SK-N-SH (cell line): ENCODE measurements around the gene EVI5. TPM values are rescaled to one million over a fixed set of nuclear protein-coding genes. Genes with fewer than 3 reads are reported as not detected.

Experiments used
- CTCF ChIA-PET: fragments of 300-600, 350-600 bp; formaldehyde crosslinking; extraction: SDS; loops from one replicate; lab custom pipeline; 2021; lab: Yijun Ruan, JAX
- POLR2A ChIA-PET: fragments of 350-600 bp; sonication (Branson Sonifier 250); formaldehyde crosslinking; extraction: SDS; loops from one replicate; lab custom pipeline; 2020; ENCODE audit warnings: antibody characterized with exemption, inconsistent platforms; lab: Yijun Ruan, JAX
- DNase-seq: peaks from one replicate; pipeline ENCODE4 v3.0.0; 2012
- H2AFZ ChIP-seq: fragments of 200-600 bp; sonication (generic); 2 replicates; pipeline ENCODE4 v1.8.1; 2016; ENCODE audit warnings: antibody characterized with exemption, mild to moderate bottlenecking, low read depth
- H3F3A ChIP-seq: fragments of 200-600 bp; sonication (generic); replicated peaks from 2 replicates; pipeline ENCODE3; 2016; ENCODE audit warnings: antibody characterized with exemption, mild to moderate bottlenecking; ENCODE audit not compliant: insufficient read depth
- H3K27ac ChIP-seq, 2 experiments: fragments of 200-500 bp in 1 of 2; fragments of 200-600 bp in 1 of 2; sonication (Bioruptor generic) in 1 of 2; sonication (generic), shearing (Covaris generic) in 1 of 2; 2 replicates each; pipeline versions ENCODE4 v1.5.1 to v1.6.1; 2014 to 2016; ENCODE audit warnings: low read depth in 2 of 2, inconsistent platforms in 1 of 2, low read length in 1 of 2, mild to moderate bottlenecking in 1 of 2, mixed read lengths in 1 of 2
- H3K27me3 ChIP-seq: fragments of 200-600 bp; sonication (generic), shearing (Covaris generic); 2 replicates; pipeline ENCODE4 v1.6.1; 2016; ENCODE audit warnings: mixed run types; ENCODE audit not compliant: insufficient read depth
- H3K36me3 ChIP-seq, 2 experiments: fragments of 200-500 bp in 1 of 2; fragments of 200-600 bp in 1 of 2; sonication (Bioruptor generic) in 1 of 2; sonication (generic) in 1 of 2; replicated peaks in 1 of 2; 2 replicates each; pipeline versions ENCODE3 to v1.5.1; 2014 to 2016; ENCODE audit warnings: low read length in 1 of 2, mild to moderate bottlenecking in 1 of 2; ENCODE audit not compliant: insufficient read depth in 2 of 2, control insufficient read depth in 1 of 2
- H3K4me1 ChIP-seq, 2 experiments: fragments of 200-500 bp in 1 of 2; fragments of 200-600 bp in 1 of 2; sonication (Bioruptor generic) in 1 of 2; sonication (generic), shearing (Covaris generic) in 1 of 2; 2 replicates each; pipeline versions ENCODE4 v1.5.1 to v1.6.1; 2014 to 2016; ENCODE audit warnings: low read depth in 1 of 2, low read length in 1 of 2, mixed run types in 1 of 2; ENCODE audit not compliant: insufficient read depth in 2 of 2, control insufficient read depth in 1 of 2
- H3K4me2 ChIP-seq: fragments of 200-600 bp; sonication (generic), shearing (Covaris generic); 2 replicates; pipeline ENCODE4 v1.6.1; 2017; ENCODE audit warnings: mixed run types
- H3K4me3 ChIP-seq, 2 experiments: fragments of 200-500 bp in 1 of 2; fragments of 200-600 bp in 1 of 2; sonication (Bioruptor generic) in 1 of 2; sonication (generic), shearing (Covaris generic) in 1 of 2; 2 replicates each; pipeline versions ENCODE4 v1.5.1 to v1.8.1; 2014 to 2016; ENCODE audit warnings: low read depth in 2 of 2, inconsistent platforms in 1 of 2, low read length in 1 of 2, mild to moderate bottlenecking in 1 of 2, mixed read lengths in 1 of 2, moderate library complexity in 1 of 2
- H3K79me2 ChIP-seq: fragments of 200-600 bp; sonication (generic); 2 replicates; pipeline ENCODE4 v1.8.1; 2017; ENCODE audit warnings: mild to moderate bottlenecking; ENCODE audit not compliant: insufficient read depth
- H3K9ac ChIP-seq: fragments of 200-600 bp; sonication (generic); 2 replicates; pipeline ENCODE4 v1.6.1; 2017; ENCODE audit warnings: mixed run types
- H3K9me2 ChIP-seq: fragments of 200-600 bp; sonication (generic); 2 replicates; pipeline ENCODE4 v1.6.1; 2017; ENCODE audit warnings: mixed run types
- H3K9me3 ChIP-seq: fragments of 200-600 bp; sonication (generic); 2 replicates; pipeline ENCODE4 v1.6.1; 2017; ENCODE audit warnings: mixed run types, mild to moderate bottlenecking, moderate library complexity
- H4K20me1 ChIP-seq: fragments of 200-600 bp; sonication (generic); 2 replicates; pipeline ENCODE4 v1.6.1; 2017; ENCODE audit warnings: mild to moderate bottlenecking, mixed run types; ENCODE audit not compliant: insufficient read depth
- ELF1 ChIP-seq: IDR thresholded peaks from 2 replicates; pipeline ENCODE4 v1.4.0; 2012
- EZH2phosphoT487 ChIP-seq: fragments of 200-600 bp; sonication (generic); IDR thresholded peaks from 2 replicates; pipeline ENCODE4 v1.6.1; 2017; ENCODE audit warnings: low read depth, mixed run types, mild to moderate bottlenecking, antibody characterized with exemption, moderate library complexity, borderline replicate concordance
- GABPA ChIP-seq: IDR thresholded peaks from 2 replicates; pipeline ENCODE4 v1.4.0; 2012; ENCODE audit warnings: low read depth, mild to moderate bottlenecking
- GATA2 ChIP-seq: sonication (generic); formaldehyde crosslinking; IDR thresholded peaks from 2 replicates; pipeline ENCODE4 v1.5.0; 2020; ENCODE audit warnings: mild to moderate bottlenecking, missing genetic modification reagents
- MXI1 ChIP-seq: IDR thresholded peaks from 2 replicates; pipeline ENCODE4 v1.6.1; 2012; ENCODE audit warnings: mild to moderate bottlenecking, low read depth, low read length, improper control_type of control experiment
- NFIC ChIP-seq: IDR thresholded peaks from 2 replicates; pipeline ENCODE4 v1.4.0; 2012; ENCODE audit warnings: borderline replicate concordance
- NRF1 ChIP-seq: IDR thresholded peaks from 2 replicates; pipeline ENCODE4 v1.6.1; 2012; ENCODE audit warnings: low read depth, mild to moderate bottlenecking, low read length
- RAD21 ChIP-seq: IDR thresholded peaks from 2 replicates; pipeline ENCODE4 v1.6.1; 2012; ENCODE audit warnings: mild to moderate bottlenecking, low read length
- RXRA ChIP-seq: IDR thresholded peaks from 2 replicates; pipeline ENCODE4 v1.4.0; 2012; ENCODE audit warnings: low read depth, mild to moderate bottlenecking, borderline replicate concordance
- TAF1 ChIP-seq: IDR thresholded peaks from 2 replicates; pipeline ENCODE4 v1.6.1; 2012; ENCODE audit warnings: low read depth, mild to moderate bottlenecking, low read length, moderate library complexity, borderline replicate concordance
- TCF12 ChIP-seq: IDR thresholded peaks from 2 replicates; pipeline ENCODE4 v1.4.0; 2012
- TEAD4 ChIP-seq: IDR thresholded peaks from 2 replicates; pipeline ENCODE4 v1.4.0; 2012; ENCODE audit warnings: mild to moderate bottlenecking, borderline replicate concordance; ENCODE audit not compliant: insufficient read depth
- USF1 ChIP-seq: IDR thresholded peaks from 2 replicates; pipeline ENCODE4 v1.4.0; 2012; ENCODE audit warnings: low read depth, borderline replicate concordance
- WGBS: methylation state at CpG from one replicate; pipeline ENCODE4 v1.1.6; 2017; ENCODE audit warnings: low lambda C conversion rate; 5-methylcytosine and 5-hydroxymethylcytosine counted together
- polyA plus RNA-seq, 3 experiments: library from polyadenylated mRNA; depleted of rRNA; stranded (reverse); fragments of >200 nt; gene quantifications; 2 replicates each; pipeline ENCODE4 v1.2.3, GENCODE V29; 2012
- TF ChIP-seq, protein P1 (sequence below): fragments of 150-350 bp; IDR thresholded peaks from 2 replicates; pipeline ENCODE4 v1.6.1; 2016; ENCODE audit warnings: mild to moderate bottlenecking, low read depth, low read length
- TF ChIP-seq, protein P2 (sequence below): IDR thresholded peaks from 2 replicates; pipeline ENCODE4 v1.4.0; 2012; ENCODE audit warnings: low read depth, borderline replicate concordance
- TF ChIP-seq, protein P3 (sequence below): IDR thresholded peaks from 2 replicates; pipeline ENCODE4; 2012

Gene EVI5
- polyA plus RNA-seq, 1 of the 3 experiments (the other 2 are of a cell fraction) = 5.7 TPM

DNA sequence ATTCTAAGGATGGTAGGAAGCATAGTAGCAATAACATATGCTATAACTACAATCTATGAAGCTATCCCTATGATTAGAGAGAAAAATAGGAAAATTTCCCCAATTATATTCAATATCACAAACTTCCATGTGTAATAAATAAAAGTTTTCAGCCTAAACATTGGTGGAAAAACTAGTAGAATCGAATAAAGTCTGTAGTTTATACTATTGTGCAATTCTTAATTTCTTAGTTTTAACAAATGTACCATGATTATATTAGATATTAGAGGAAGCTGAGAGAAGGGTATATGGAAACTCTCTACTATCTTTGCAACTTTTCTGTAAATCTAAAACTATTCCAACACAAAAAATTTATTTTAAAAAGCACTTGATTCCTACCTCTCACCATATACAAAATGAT, 284.4 kb downstream of the EVI5 start:
- TF ChIP-seq RXRA (no peak), RAD21 (no peak), NFIC (no peak), TCF12 (no peak), ELF1 (no peak), GABPA (no peak), TAF1 (no peak), GATA2 (no peak), USF1 (no peak), TEAD4 (no peak), EZH2phosphoT487 (no peak), NRF1 (no peak), MXI1 (no peak)
- TF ChIP-seq, protein P1, sequence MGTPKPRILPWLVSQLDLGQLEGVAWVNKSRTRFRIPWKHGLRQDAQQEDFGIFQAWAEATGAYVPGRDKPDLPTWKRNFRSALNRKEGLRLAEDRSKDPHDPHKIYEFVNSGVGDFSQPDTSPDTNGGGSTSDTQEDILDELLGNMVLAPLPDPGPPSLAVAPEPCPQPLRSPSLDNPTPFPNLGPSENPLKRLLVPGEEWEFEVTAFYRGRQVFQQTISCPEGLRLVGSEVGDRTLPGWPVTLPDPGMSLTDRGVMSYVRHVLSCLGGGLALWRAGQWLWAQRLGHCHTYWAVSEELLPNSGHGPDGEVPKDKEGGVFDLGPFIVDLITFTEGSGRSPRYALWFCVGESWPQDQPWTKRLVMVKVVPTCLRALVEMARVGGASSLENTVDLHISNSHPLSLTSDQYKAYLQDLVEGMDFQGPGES = no peak
- TF ChIP-seq, protein P2, sequence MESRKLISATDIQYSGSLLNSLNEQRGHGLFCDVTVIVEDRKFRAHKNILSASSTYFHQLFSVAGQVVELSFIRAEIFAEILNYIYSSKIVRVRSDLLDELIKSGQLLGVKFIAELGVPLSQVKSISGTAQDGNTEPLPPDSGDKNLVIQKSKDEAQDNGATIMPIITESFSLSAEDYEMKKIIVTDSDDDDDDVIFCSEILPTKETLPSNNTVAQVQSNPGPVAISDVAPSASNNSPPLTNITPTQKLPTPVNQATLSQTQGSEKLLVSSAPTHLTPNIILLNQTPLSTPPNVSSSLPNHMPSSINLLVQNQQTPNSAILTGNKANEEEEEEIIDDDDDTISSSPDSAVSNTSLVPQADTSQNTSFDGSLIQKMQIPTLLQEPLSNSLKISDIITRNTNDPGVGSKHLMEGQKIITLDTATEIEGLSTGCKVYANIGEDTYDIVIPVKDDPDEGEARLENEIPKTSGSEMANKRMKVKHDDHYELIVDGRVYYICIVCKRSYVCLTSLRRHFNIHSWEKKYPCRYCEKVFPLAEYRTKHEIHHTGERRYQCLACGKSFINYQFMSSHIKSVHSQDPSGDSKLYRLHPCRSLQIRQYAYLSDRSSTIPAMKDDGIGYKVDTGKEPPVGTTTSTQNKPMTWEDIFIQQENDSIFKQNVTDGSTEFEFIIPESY = no peak
- TF ChIP-seq, protein P3, sequence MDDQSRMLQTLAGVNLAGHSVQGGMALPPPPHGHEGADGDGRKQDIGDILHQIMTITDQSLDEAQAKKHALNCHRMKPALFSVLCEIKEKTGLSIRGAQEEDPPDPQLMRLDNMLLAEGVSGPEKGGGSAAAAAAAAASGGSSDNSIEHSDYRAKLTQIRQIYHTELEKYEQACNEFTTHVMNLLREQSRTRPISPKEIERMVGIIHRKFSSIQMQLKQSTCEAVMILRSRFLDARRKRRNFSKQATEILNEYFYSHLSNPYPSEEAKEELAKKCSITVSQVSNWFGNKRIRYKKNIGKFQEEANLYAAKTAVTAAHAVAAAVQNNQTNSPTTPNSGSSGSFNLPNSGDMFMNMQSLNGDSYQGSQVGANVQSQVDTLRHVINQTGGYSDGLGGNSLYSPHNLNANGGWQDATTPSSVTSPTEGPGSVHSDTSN = no peak
- WGBS = 7% methylated on average over 1 of the region's 1 CpG
- Histone ChIP-seq H3K27me3 (no peaks in the 10 kb centered on the region), H3K9me3 (no peaks in the 10 kb centered on the region), H3K4me2 (no peak overlapping the region), H3K4me3 (no peak overlapping the region), H2AFZ (no peak overlapping the region), H3K79me2 (no peaks in the 10 kb centered on the region), H3K9me2 (no peaks in the 10 kb centered on the region), H3K9ac (no peak overlapping the region), H3K4me1 (0 out of 4 replicates have a peak, but pooled peaks cover 0 to 5% of the 10 kb centered on the region in 2 experiments), H3F3A (no peaks in the 10 kb centered on the region), H3K36me3 (no peaks in the 10 kb centered on the region), H4K20me1 (no peaks in the 10 kb centered on the region), H3K27ac (no peak overlapping the region)
- ChIA-PET POLR2A (no interaction called here), CTCF (interaction anchor here (0.9 kb wide), 1 partner anchor 14 kb away, joined by 4 read pairs; the partner anchor contains the start of gene GFI1)
- no peak for DNase-seq
